ENCODE results near the gene ARHGEF39. TPM values are rescaled to one million over a fixed set of nuclear protein-coding genes. Genes with fewer than 3 reads are reported as not detected.

The ARHGEF39 gene
- total and polyA plus RNA-seq, 10 of the 15 experiments (the other 5 are each of a cell fraction or from before 2014, with no cell fraction given), result 2.0 to 28.9 (median 13.2) TPM

DNA sequence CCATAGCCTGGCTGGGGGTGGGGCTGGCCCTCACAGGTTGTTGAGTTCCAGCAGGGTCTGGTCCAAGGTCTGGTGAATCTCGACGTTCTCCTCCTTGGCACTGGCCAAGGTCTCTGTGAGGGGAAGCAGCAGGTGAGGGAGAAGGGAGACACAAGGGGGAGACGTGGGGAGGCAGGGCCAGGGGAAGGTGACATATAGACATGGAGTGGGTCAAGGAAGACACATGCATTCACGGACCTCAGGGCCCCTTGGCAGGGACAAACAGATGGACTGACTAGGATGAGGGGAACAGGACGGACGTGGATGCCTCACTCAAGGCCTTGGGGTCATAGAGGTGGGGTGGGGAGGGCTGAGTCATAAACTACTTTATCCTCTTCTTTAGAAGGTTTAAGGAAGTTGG is 17.1 kb upstream of the ARHGEF39 start:
- Histone ChIP-seq H3K4me2 (ENCODE audit: control insufficient read depth, insufficient read depth) (no peak overlapping the region), H3K9me3 (replicated peaks; ENCODE audit: control insufficient read depth, insufficient read depth, low read length) (no peaks in the 10 kb centered on the region), H2AFZ (ENCODE audit: control insufficient read depth, low read depth, low read length) (no peak overlapping the region), H3K36me3 (ENCODE audit: control insufficient read depth in 2 of 2, insufficient read depth in 2 of 2, low read length in 1 of 2) (no peaks in the 10 kb centered on the region), H4K20me1 (ENCODE audit: control insufficient read depth, insufficient read depth) (no peaks in the 10 kb centered on the region), H3K9ac (ENCODE audit: control insufficient read depth, insufficient read depth, low read length) (no peak overlapping the region), H3K4me1 (ENCODE audit: control insufficient read depth, insufficient read depth, low read length) (peaks cover 8% of the 10 kb centered on the region), H3K4me3 (no peak overlapping the region), H3K79me2 (ENCODE audit: control insufficient read depth, insufficient read depth, low read length) (no peaks in the 10 kb centered on the region), H3K27ac (ENCODE audit: control insufficient read depth, insufficient read depth) (no peak overlapping the region), H3K27me3 (replicated peaks in 1 of 2; ENCODE audit: control insufficient read depth in 2 of 2, insufficient read depth in 2 of 2, low read length in 1 of 2) (no peaks in the 10 kb centered on the region; a peak in 2 of 4 replicates)
- TF ChIP-seq ZNF24 (IDR thresholded peaks at IDR 0.05) (no peak), CHD1 (IDR thresholded peaks at IDR 0.05; ENCODE audit: low read depth, low read length) (no peak), TCF3 (IDR thresholded peaks at IDR 0.05; ENCODE audit: borderline replicate concordance, insufficient read depth, low read depth, low read length) (no peak), MYB (IDR thresholded peaks at IDR 0.05; ENCODE audit: borderline replicate concordance, low read depth, low read length) (no peak), SIX5 (IDR thresholded peaks at IDR 0.05; ENCODE audit: low read depth, low read length, severe bottlenecking) (no peak)
- BruUV-seq (replicated peaks), result no TSS peak
- in situ Hi-C loops (cut with MboI) (no loop called here), intact Hi-C loops (cut with micrococcal nuclease; ENCODE audit: unreplicated experiment) (no loop called here)
- FAIRE-seq, result no peak
- ATAC-seq, result no peak
- no peak for DNase-seq (ENCODE audit: low read depth, low spot score)
- ChIA-PET SMC1A (ENCODE audit: uncharacterized antibody, unreplicated experiment) (no interaction called here), POLR2A (interaction anchor here (0.6 to 1.5 kb wide), 2 partner anchors 13 to 84 kb away, joined by 3 read pairs; no protein-coding TSS in a partner anchor), RAD21 (ENCODE audit: unreplicated experiment) (no interaction called here), CTCF (interaction anchor here (5.0 kb wide), 1 partner anchor 14 kb away, joined by 39 read pairs; no protein-coding TSS in a partner anchor)
- WGBS (ENCODE audit: insufficient coverage, insufficient replicate concordance, low lambda C conversion rate, missing lambda C conversion rate), result 35% methylated on average over 6 of the region's 6 CpGs

DNA sequence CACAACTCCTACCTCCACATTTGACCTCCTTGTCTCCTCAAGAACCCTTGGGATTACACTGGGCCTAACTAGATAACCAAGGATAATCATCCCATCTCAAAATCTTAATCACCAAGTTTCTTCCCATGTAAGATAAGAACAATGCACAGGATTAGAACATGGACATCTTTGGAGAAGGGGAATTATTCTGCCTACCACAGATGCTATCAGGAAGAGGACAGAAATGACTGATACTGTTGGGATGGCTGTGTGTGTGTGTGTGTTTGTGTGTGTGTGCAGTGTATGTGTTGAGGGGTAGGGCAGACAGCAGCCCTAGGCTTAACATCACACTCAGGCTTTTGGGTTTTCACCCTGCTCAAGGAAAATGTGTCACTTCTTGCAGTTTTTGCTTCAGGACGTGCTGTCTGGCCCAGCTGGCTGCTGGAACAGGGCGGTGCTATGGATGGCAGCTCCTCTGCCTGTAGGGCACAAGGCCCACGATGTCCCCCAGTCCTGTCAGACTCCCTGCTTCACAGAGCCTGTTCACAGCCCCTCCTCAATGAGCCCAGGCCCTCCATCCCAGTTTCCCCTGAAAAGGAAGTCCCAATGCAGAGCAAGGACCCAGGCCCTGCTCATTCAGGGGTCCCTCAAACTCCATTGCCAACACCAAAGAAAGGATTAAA is 16.5 kb upstream of the ARHGEF39 start:
- Histone ChIP-seq H3K36me3 (ENCODE audit: control insufficient read depth in 2 of 2, insufficient read depth in 2 of 2, low read length in 1 of 2) (no peaks in the 10 kb centered on the region), H3K27me3 (replicated peaks in 1 of 2; ENCODE audit: control insufficient read depth in 2 of 2, insufficient read depth in 2 of 2, low read length in 1 of 2) (no peaks in the 10 kb centered on the region; a peak in 2 of 4 replicates), H3K9ac (ENCODE audit: control insufficient read depth, insufficient read depth, low read length) (no peak overlapping the region), H3K4me1 (ENCODE audit: control insufficient read depth, insufficient read depth, low read length) (peaks cover 8% of the 10 kb centered on the region), H3K9me3 (replicated peaks; ENCODE audit: control insufficient read depth, insufficient read depth, low read length) (no peaks in the 10 kb centered on the region), H3K4me2 (ENCODE audit: control insufficient read depth, insufficient read depth) (no peak overlapping the region), H3K27ac (ENCODE audit: control insufficient read depth, insufficient read depth) (no peak overlapping the region), H3K79me2 (ENCODE audit: control insufficient read depth, insufficient read depth, low read length) (no peaks in the 10 kb centered on the region), H2AFZ (ENCODE audit: control insufficient read depth, low read depth, low read length) (no peak overlapping the region), H3K4me3 (no peak overlapping the region), H4K20me1 (ENCODE audit: control insufficient read depth, insufficient read depth) (no peaks in the 10 kb centered on the region)
- intact Hi-C loops (cut with micrococcal nuclease; ENCODE audit: unreplicated experiment), result no loop called here
- in situ Hi-C loops (cut with MboI), result no loop called here
- 46% methylated on average over 3 of the region's 3 CpGs for WGBS (ENCODE audit: insufficient coverage, insufficient replicate concordance, low lambda C conversion rate, missing lambda C conversion rate)
- no TSS peak for BruUV-seq (replicated peaks)
- CTCF ChIA-PET, result interaction anchor here (1.0 to 2.6 kb wide), 3 partner anchors 14 to 22 kb away, joined by 6 to 28 read pairs (median 7); no protein-coding TSS in a partner anchor
- RAD21 ChIA-PET (ENCODE audit: unreplicated experiment), result interaction anchor here (1.1 kb wide), 1 partner anchor 17 kb away, joined by 4 read pairs; the partner anchor contains the start of gene ARHGEF39
- DNase-seq (ENCODE audit: low read depth, low spot score) (no peak), ATAC-seq (no peak), FAIRE-seq (no peak)
- SMC1A ChIA-PET (ENCODE audit: uncharacterized antibody, unreplicated experiment), result interaction anchor here (1.0 to 1.8 kb wide), 4 partner anchors 12 to 201 kb away, joined by 3 to 6 read pairs (median 4); no protein-coding TSS in a partner anchor
- POLR2A ChIA-PET, result interaction anchor here (1.4 to 1.8 kb wide), 3 partner anchors 14 to 46 kb away, joined by 3 to 5 read pairs (median 3); no protein-coding TSS in a partner anchor
- TF ChIP-seq RB1 (IDR thresholded peaks at IDR 0.05; ENCODE audit: borderline replicate concordance), result no peak
- TF ChIP-seq SUZ12 (IDR thresholded peaks at IDR 0.05; ENCODE audit: unreplicated experiment), result no peak
- TF ChIP-seq SREBF1 (IDR thresholded peaks at IDR 0.05; ENCODE audit: low read length), result no peak
- TF ChIP-seq, protein P1, sequence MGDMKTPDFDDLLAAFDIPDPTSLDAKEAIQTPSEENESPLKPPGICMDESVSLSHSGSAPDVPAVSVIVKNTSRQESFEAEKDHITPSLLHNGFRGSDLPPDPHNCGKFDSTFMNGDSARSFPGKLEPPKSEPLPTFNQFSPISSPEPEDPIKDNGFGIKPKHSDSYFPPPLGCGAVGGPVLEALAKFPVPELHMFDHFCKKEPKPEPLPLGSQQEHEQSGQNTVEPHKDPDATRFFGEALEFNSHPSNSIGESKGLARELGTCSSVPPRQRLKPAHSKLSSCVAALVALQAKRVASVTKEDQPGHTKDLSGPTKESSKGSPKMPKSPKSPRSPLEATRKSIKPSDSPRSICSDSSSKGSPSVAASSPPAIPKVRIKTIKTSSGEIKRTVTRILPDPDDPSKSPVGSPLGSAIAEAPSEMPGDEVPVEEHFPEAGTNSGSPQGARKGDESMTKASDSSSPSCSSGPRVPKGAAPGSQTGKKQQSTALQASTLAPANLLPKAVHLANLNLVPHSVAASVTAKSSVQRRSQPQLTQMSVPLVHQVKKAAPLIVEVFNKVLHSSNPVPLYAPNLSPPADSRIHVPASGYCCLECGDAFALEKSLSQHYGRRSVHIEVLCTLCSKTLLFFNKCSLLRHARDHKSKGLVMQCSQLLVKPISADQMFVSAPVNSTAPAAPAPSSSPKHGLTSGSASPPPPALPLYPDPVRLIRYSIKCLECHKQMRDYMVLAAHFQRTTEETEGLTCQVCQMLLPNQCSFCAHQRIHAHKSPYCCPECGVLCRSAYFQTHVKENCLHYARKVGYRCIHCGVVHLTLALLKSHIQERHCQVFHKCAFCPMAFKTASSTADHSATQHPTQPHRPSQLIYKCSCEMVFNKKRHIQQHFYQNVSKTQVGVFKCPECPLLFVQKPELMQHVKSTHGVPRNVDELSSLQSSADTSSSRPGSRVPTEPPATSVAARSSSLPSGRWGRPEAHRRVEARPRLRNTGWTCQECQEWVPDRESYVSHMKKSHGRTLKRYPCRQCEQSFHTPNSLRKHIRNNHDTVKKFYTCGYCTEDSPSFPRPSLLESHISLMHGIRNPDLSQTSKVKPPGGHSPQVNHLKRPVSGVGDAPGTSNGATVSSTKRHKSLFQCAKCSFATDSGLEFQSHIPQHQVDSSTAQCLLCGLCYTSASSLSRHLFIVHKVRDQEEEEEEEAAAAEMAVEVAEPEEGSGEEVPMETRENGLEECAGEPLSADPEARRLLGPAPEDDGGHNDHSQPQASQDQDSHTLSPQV (IDR thresholded peaks at IDR 0.05), result no peak
- no peak for TF ChIP-seq RCOR1 (conservative IDR thresholded peaks at IDR 0.05; ENCODE audit: low read depth, low read length)
- no peak for TF ChIP-seq NR2C2 (IDR thresholded peaks at IDR 0.05; ENCODE audit: borderline replicate concordance, control insufficient read depth, insufficient read length, low read depth)
- no peak for TF ChIP-seq POU2F2 (IDR thresholded peaks at IDR 0.05; ENCODE audit: borderline replicate concordance, low read depth, low read length)
- no peak for TF ChIP-seq TCF12 (IDR thresholded peaks at IDR 0.05; ENCODE audit: low read depth, low read length)
- no peak for TF ChIP-seq IRF4 (IDR thresholded peaks at IDR 0.05; ENCODE audit: low read depth, low read length)
